Effector memory CD4-positive, alpha-beta T cell (primary cell): ENCODE results near the gene PLEKHG3.
"Not testable (repeated sequence)": the region's sequence is repeated elsewhere in the genome, so short reads cannot be mapped to it uniquely, and the experiment has no call there.

Experiments
- DNase-seq, 3 donors: peaks; one replicate each; pipeline ENCODE4 v3.0.0-alpha.2; 2020
- H3K27ac ChIP-seq: 2 replicates; pipeline ENCODE4 v1.7.0; 2013; ENCODE audit warnings: mild to moderate bottlenecking, low read length, moderate library complexity; ENCODE audit not compliant: insufficient read depth, poor library complexity, severe bottlenecking
- H3K27me3 ChIP-seq: replicated peaks from 2 replicates; pipeline ENCODE4 v1.7.0; 2013; ENCODE audit warnings: mild to moderate bottlenecking, low read length; ENCODE audit not compliant: insufficient read depth, control insufficient read depth, poor library complexity, severe bottlenecking
- H3K36me3 ChIP-seq: 2 replicates; pipeline ENCODE4 v1.7.0; 2013; ENCODE audit warnings: mild to moderate bottlenecking, low read length, moderate library complexity; ENCODE audit not compliant: control insufficient read depth, insufficient read depth
- H3K4me1 ChIP-seq: 2 replicates; pipeline ENCODE4 v1.7.0; 2013; ENCODE audit warnings: low read length, mild to moderate bottlenecking; ENCODE audit not compliant: control insufficient read depth, insufficient read depth, poor library complexity, severe bottlenecking
- H3K4me3 ChIP-seq: 2 replicates; pipeline ENCODE4 v1.7.0; 2013; ENCODE audit warnings: low read length, low read depth, mild to moderate bottlenecking; ENCODE audit not compliant: insufficient read depth, poor library complexity, severe bottlenecking
- H3K9me3 ChIP-seq: 2 replicates; pipeline ENCODE4 v1.7.0; 2013; ENCODE audit warnings: mild to moderate bottlenecking, low read length, moderate library complexity; ENCODE audit not compliant: control insufficient read depth

PLEKHG3 gene

GRCh38 chr14:64685371-64686281 is 18.6 kb upstream of the PLEKHG3 start:
- H3K36me3 ChIP-seq, result no peaks in the 10 kb centered on the region

GRCh38 chr14:64686282-64686615 is 18.0 kb upstream of the PLEKHG3 start:
- no peak overlapping the region for H3K4me3 ChIP-seq
- H3K9me3 ChIP-seq, result no peaks in the 10 kb centered on the region
- DNase-seq, result no peak
- no peaks in the 10 kb centered on the region for H3K27me3 ChIP-seq
- no peaks in the 10 kb centered on the region for H3K36me3 ChIP-seq
- peaks cover 18% of the 10 kb centered on the region for H3K4me1 ChIP-seq
- H3K27ac ChIP-seq, result no peak overlapping the region

More at GRCh38 chr14:64685371-64686281, 18.6 kb upstream of the PLEKHG3 start:
- no peaks in the 10 kb centered on the region for H3K9me3 ChIP-seq
- H3K4me1 ChIP-seq, result peaks cover 18% of the 10 kb centered on the region
- no peaks in the 10 kb centered on the region for H3K27me3 ChIP-seq
- DNase-seq, result no peak
- no peak overlapping the region for H3K27ac ChIP-seq
- H3K4me3 ChIP-seq, result no peak overlapping the region

- Histone ChIP-seq H3K4me3 (no peak overlapping the region), H3K27ac (no peak overlapping the region)
- DNase-seq, result no peak
Measured at GRCh38 chr14:64688031-64688430, 16.2 kb upstream of the PLEKHG3 start.

DNA sequence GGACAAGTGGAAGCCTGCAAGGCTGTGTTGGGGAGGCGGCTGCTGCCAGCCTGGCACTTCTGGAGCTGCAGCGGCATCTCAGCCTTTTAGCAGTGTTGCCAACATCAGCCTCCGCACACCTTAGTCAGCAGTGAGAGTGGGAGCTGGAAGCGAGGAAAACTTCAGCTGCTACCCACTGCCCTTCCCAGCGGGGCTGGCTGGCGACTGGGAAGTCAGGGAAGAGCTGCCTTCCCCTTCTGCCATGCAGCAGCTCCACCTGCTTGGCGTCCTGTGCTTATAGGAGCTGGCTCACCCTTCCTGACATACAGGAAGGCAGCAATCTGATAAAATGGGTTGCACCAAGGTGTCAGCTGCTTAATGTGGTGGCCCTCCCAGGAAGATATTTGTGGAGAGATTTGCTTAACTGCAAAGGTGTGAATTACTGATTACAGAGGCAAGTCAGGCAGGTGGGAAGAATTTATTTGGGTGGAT is 15.4 kb upstream of the PLEKHG3 start:
- Histone ChIP-seq H3K36me3 (no peaks in the 10 kb centered on the region), H3K27me3 (no peaks in the 10 kb centered on the region), H3K4me1 (peaks cover 18% of the 10 kb centered on the region), H3K9me3 (no peaks in the 10 kb centered on the region), H3K4me3 (no peak overlapping the region), H3K27ac (no peak overlapping the region)
- DNase-seq, result no peak

More at GRCh38 chr14:64688031-64688430, 16.2 kb upstream of the PLEKHG3 start:
- Histone ChIP-seq H3K36me3 (no peaks in the 10 kb centered on the region), H3K9me3 (no peaks in the 10 kb centered on the region), H3K27me3 (no peaks in the 10 kb centered on the region), H3K4me1 (peaks cover 18% of the 10 kb centered on the region)

- Histone ChIP-seq H3K27ac (no peak overlapping the region), H3K9me3 (no peaks in the 10 kb centered on the region), H3K4me1 (peaks cover 18% of the 10 kb centered on the region), H3K27me3 (no peaks in the 10 kb centered on the region), H3K4me3 (no peak overlapping the region), H3K36me3 (no peaks in the 10 kb centered on the region)
- DNase-seq, result no peak
Measured at GRCh38 chr14:64689289-64689688, 14.9 kb upstream of the PLEKHG3 start.

- H3K4me1 ChIP-seq, result peaks cover 18% of the 10 kb centered on the region
- H3K4me3 ChIP-seq, H3K27ac ChIP-seq, DNase-seq, H3K9me3 ChIP-seq, H3K36me3 ChIP-seq, H3K27me3 ChIP-seq: not testable (repeated sequence)
Measured at GRCh38 chr14:64690607-64691006, 13.6 kb upstream of the PLEKHG3 start.

DNA sequence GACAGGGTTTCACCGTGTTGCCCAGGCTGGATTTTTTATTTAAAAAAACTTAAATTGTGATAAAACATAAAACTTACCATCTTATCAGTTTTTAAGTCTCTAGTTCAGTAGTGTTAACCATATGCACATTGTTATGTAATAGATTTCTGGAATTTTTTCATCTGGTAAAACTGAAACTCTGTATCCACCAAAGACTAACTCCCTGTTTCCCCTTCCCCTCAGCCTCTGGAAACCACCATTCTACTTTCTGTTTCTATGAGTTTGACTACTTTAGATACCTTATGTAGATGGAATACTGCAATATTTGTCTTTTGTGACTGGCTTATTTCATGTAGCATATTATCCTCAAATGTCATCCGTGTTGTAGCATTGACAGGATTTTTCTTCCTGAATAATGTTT is 12.8 kb upstream of the PLEKHG3 start:
- Histone ChIP-seq H3K4me3 (no peak overlapping the region), H3K9me3 (no peaks in the 10 kb centered on the region), H3K27me3 (no peaks in the 10 kb centered on the region), H3K27ac (no peak overlapping the region), H3K4me1 (peaks cover 22% of the 10 kb centered on the region), H3K36me3 (no peaks in the 10 kb centered on the region)
- DNase-seq, result no peak

GRCh38 chr14:64692189-64692985 is 11.8 kb upstream of the PLEKHG3 start:
- no peak for DNase-seq
- Histone ChIP-seq H3K4me1 (peaks cover 32% of the 10 kb centered on the region), H3K36me3 (no peaks in the 10 kb centered on the region), H3K27me3 (no peaks in the 10 kb centered on the region), H3K4me3 (no peak overlapping the region), H3K27ac (no peak overlapping the region), H3K9me3 (no peaks in the 10 kb centered on the region)

DNA sequence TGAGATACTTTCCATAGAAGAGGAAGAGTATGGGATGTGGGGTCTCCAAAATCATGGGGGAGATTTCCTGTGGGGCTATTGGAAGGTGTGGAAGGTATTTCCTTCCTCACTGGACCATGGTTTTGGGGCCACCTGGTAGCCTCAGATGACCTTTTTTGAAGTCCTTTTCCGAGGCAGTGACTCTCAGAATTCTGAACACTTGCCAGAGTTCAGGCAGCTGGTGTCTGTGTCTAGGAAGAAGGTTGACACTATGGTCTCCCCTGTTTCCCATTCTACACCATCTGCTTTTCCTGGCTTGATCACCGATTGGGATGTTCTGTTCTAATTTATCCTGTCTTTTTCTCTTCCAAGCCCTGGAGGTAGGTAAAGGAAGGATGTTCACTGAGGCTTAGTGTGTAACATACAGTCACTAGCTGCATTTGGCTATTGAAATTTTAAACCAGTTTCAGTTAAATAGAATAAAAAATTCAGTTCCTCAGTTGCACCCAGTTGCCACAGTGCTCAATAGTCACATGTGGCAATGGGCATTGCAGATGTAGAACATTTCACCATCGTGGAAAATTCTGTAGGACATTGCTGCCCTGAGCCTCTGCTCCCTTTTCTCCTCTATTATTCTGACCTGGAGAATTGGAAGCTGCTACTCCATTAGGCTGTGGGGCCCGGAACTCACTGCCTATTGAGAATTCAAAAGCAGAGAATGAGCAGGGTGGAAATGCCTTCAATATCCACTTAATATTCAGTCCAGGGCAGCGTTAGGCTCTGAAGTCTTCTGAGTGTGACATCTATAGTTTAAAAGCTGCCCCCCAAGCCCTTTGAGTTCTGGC is 11.0 kb upstream of the PLEKHG3 start:
- no peaks in the 10 kb centered on the region for H3K9me3 ChIP-seq
- no peaks in the 10 kb centered on the region for H3K27me3 ChIP-seq
- no peak for DNase-seq
- H3K4me1 ChIP-seq, result peaks cover 37% of the 10 kb centered on the region
- H3K27ac ChIP-seq, result no peak overlapping the region
- H3K4me3 ChIP-seq, result no peak overlapping the region
- no peaks in the 10 kb centered on the region for H3K36me3 ChIP-seq
